GM23338 (cell line): Measurements from ENCODE around the gene CHP1. TPM values are rescaled to one million over a fixed set of nuclear protein-coding genes. Genes with fewer than 3 reads are reported as not detected.

Experiments
- ATAC-seq: fragments of 200-7000 bp; cut with Tn5 transposase; 3 replicates; pipeline ENCODE4 v1.9.1; 2020
- DNase-seq: peaks from one replicate; pipeline ENCODE4 v3.0.0-alpha.2; 2015; ENCODE audit warnings: low spot score
- H2AFZ ChIP-seq: fragments of 200-600 bp; sonication (generic); 2 replicates; pipeline ENCODE4 v1.8.0; 2016; ENCODE audit warnings: antibody characterized with exemption, mild to moderate bottlenecking, moderate library complexity
- H3F3A ChIP-seq: fragments of 200-600 bp; sonication (generic); replicated peaks from 2 replicates; pipeline ENCODE4 v1.8.0; 2017; ENCODE audit warnings: antibody characterized with exemption, mixed run types, low read depth
- H3K27ac ChIP-seq: fragments of 200-600 bp; sonication (generic); 2 replicates; pipeline ENCODE4 v1.6.1; 2016; ENCODE audit warnings: low read depth
- H3K27me3 ChIP-seq: fragments of 200-600 bp; sonication (generic); 2 replicates; pipeline ENCODE4 v1.8.0; 2016; ENCODE audit warnings: mild to moderate bottlenecking, mixed run types, moderate library complexity; ENCODE audit not compliant: insufficient read depth
- H3K36me3 ChIP-seq: fragments of 200-600 bp; sonication (generic); 2 replicates; pipeline ENCODE4 v1.8.0; 2016; ENCODE audit warnings: mild to moderate bottlenecking; ENCODE audit not compliant: insufficient read depth
- H3K4me1 ChIP-seq: fragments of 200-600 bp; sonication (generic); 2 replicates; pipeline ENCODE4 v1.8.0; 2016; ENCODE audit warnings: mild to moderate bottlenecking, moderate library complexity; ENCODE audit not compliant: insufficient read depth
- H3K4me2 ChIP-seq: fragments of 200-600 bp; sonication (generic); 2 replicates; pipeline ENCODE4 v1.7.1; 2017; ENCODE audit warnings: mixed run types
- H3K4me3 ChIP-seq: fragments of 200-600 bp; sonication (generic); 2 replicates; pipeline ENCODE4 v1.6.1; 2016; ENCODE audit warnings: mixed run types
- H3K79me2 ChIP-seq: fragments of 200-600 bp; sonication (generic); replicated peaks from 2 replicates; pipeline ENCODE4 v1.8.0; 2017; ENCODE audit warnings: mild to moderate bottlenecking; ENCODE audit not compliant: insufficient read depth
- H3K9me2 ChIP-seq: fragments of 200-600 bp; sonication (generic); 2 replicates; pipeline ENCODE4 v1.8.0; 2017; ENCODE audit not compliant: insufficient read depth
- H4K20me1 ChIP-seq: fragments of 200-600 bp; sonication (generic); replicated peaks from 2 replicates; pipeline ENCODE4 v1.8.0; 2017; ENCODE audit warnings: mild to moderate bottlenecking; ENCODE audit not compliant: insufficient read depth
- H3K27ac Mint-ChIP-seq: 2 replicates; pipeline ENCODE4 v1.8.0; 2020; ENCODE audit warnings: inconsistent platforms, mild to moderate bottlenecking, moderate library complexity, mixed read lengths
- H3K27me3 Mint-ChIP-seq: 3 replicates; pipeline ENCODE4 v1.8.0; 2022; ENCODE audit warnings: low read depth, mild to moderate bottlenecking, moderate library complexity, mixed read lengths, inconsistent platforms; ENCODE audit not compliant: insufficient read depth, poor library complexity
- H3K36me3 Mint-ChIP-seq: 3 replicates; pipeline ENCODE4 v1.8.0; 2021; ENCODE audit warnings: low read depth, mild to moderate bottlenecking, inconsistent platforms, moderate library complexity, mixed read lengths
- H3K4me1 Mint-ChIP-seq: 3 replicates; pipeline ENCODE4 v1.8.0; 2020; ENCODE audit warnings: mild to moderate bottlenecking, inconsistent platforms, mixed read lengths
- H3K4me3 Mint-ChIP-seq: 3 replicates; pipeline ENCODE4 v1.8.0; 2021; ENCODE audit warnings: moderate library complexity, mild to moderate bottlenecking, inconsistent platforms, mixed read lengths
- H3K9me3 Mint-ChIP-seq: 3 replicates; pipeline ENCODE4 v1.8.0; 2020; ENCODE audit warnings: moderate library complexity, mild to moderate bottlenecking, inconsistent platforms, mixed read lengths
- CREB1 ChIP-seq: fragments of 250-450 bp; sonication (Bioruptor Pico); IDR thresholded peaks from 2 replicates; pipeline ENCODE4 v1.5.0; 2020; ENCODE audit warnings: low read depth, mild to moderate bottlenecking, moderate library complexity
- CTCF ChIP-seq, 2 experiments: fragments of 200-600 bp in 1 of 2; sonication (generic) in 1 of 2; conservative IDR thresholded peaks; 2 replicates each; pipeline versions ENCODE4 v1.5.1 to v1.6.1; 2016 to 2017; ENCODE audit warnings: antibody characterized with exemption in 2 of 2, low read depth in 2 of 2, mild to moderate bottlenecking in 2 of 2, moderate library complexity in 1 of 2
- ETS1 ChIP-seq: IDR thresholded peaks from 2 replicates; pipeline ENCODE4 v1.6.1; 2016; ENCODE audit warnings: antibody characterized with exemption
- EZH2 ChIP-seq: fragments of 200-600 bp; sonication (generic); IDR thresholded peaks from one replicate; pipeline ENCODE4 v1.8.0; 2017; ENCODE audit warnings: antibody characterized with exemption, mild to moderate bottlenecking, low read depth; ENCODE audit not compliant: unreplicated experiment
- EZH2phosphoT487 ChIP-seq: fragments of 200-600 bp; sonication (generic); IDR thresholded peaks from one replicate; pipeline ENCODE4 v1.8.1; 2018; ENCODE audit warnings: antibody characterized with exemption; ENCODE audit not compliant: unreplicated experiment
- JUNB ChIP-seq: IDR thresholded peaks from one replicate; pipeline ENCODE4 v1.6.1; 2016; ENCODE audit warnings: antibody characterized with exemption; ENCODE audit not compliant: unreplicated experiment
- NANOG ChIP-seq: IDR thresholded peaks from 2 replicates; pipeline ENCODE4 v1.6.1; 2016; ENCODE audit warnings: antibody characterized with exemption, borderline replicate concordance
- POLR2AphosphoS5 ChIP-seq: IDR thresholded peaks from 2 replicates; pipeline ENCODE4 v1.6.1; 2016; ENCODE audit warnings: antibody characterized with exemption, low read depth
- REST ChIP-seq: IDR thresholded peaks from one replicate; pipeline ENCODE4 v1.6.1; 2018; ENCODE audit warnings: antibody characterized with exemption; ENCODE audit not compliant: unreplicated experiment
- STAT1 ChIP-seq: IDR thresholded peaks from one replicate; pipeline ENCODE4 v1.6.1; 2016; ENCODE audit warnings: antibody characterized with exemption; ENCODE audit not compliant: unreplicated experiment
- ZNF114 ChIP-seq: fragments of 250-450 bp; sonication (Bioruptor Pico); IDR thresholded peaks from 2 replicates; pipeline ENCODE4 v1.5.0; 2020; ENCODE audit warnings: mild to moderate bottlenecking, moderate library complexity
- ZNF331 ChIP-seq: fragments of 250-450 bp; sonication (Bioruptor Pico); IDR thresholded peaks from 2 replicates; pipeline ENCODE4 v1.5.0; 2020; ENCODE audit warnings: low read depth, mild to moderate bottlenecking, moderate library complexity
- ZNF462 ChIP-seq: fragments of 250-450 bp; sonication (Bioruptor Pico); IDR thresholded peaks from 2 replicates; pipeline ENCODE4 v1.5.0; 2020; ENCODE audit warnings: mild to moderate bottlenecking, moderate library complexity
- long read RNA-seq: library from polyadenylated mRNA; unstranded; transcript quantifications from one replicate; pipeline ENCODE4 v2.0.0, GENCODE V29; 2020; ENCODE audit not compliant: unreplicated experiment
- polyA plus RNA-seq: library from polyadenylated mRNA; unstranded; fragments of >200 nt; fragmentation: Nextera tagmentation; extraction: Ambion mirVana; gene quantifications from 2 replicates; pipeline ENCODE4 v1.2.1, GENCODE V29; 2016
- total RNA-seq: library from RNA; depleted of rRNA; stranded (reverse); fragments of >200 nt; shearing (Covaris generic); gene quantifications from 2 replicates; pipeline ENCODE4 v1.2.3, GENCODE V29; 2014; rRNA removed

Gene CHP1
- total RNA-seq (109 and 134 TPM in 2 replicates), polyA plus RNA-seq (59.6 and 62.3 TPM in 2 replicates)
- long read RNA-seq, partial matches to known transcripts: 1 of 19 reads
- long read RNA-seq, other reads (novel, unspliced or antisense): 17 of 19 reads

- H3K36me3 ChIP-seq: no peaks in the 10 kb centered on the region
- H3K4me3 ChIP-seq: peak within 1 kb of the TSS; percentile 96
- peak within 1 kb of the TSS; percentile 92 for H3K27ac Mint-ChIP-seq
- H3K27me3 Mint-ChIP-seq: peaks cover 13% of the 10 kb centered on the region
- H3K9me2 ChIP-seq: no peaks in the 10 kb centered on the region
- 0 out of 2 replicates have a peak, but pooled peaks cover 10% of the 10 kb centered on the region for H3K27me3 ChIP-seq
- peaks cover 25% of the 10 kb centered on the region for H3K4me1 ChIP-seq
- peak; percentile 81 to 92 for TF ChIP-seq CTCF (conservative IDR thresholded peaks at IDR 0.05; ENCODE audit: low read depth in 2 of 2)
- TF ChIP-seq REST: no peak
- no peak for TF ChIP-seq JUNB
- peak; percentile 87 for TF ChIP-seq CREB1 (CRISPR knock-in tag)
- no peak for TF ChIP-seq STAT1
- TF ChIP-seq ZNF331: no peak
- TF ChIP-seq ZNF462 (CRISPR knock-in tag): no peak
- no peak for TF ChIP-seq NANOG
- TF ChIP-seq POLR2AphosphoS5: peak; percentile 74
- no peak; the same call in 1 of the 2 replicates for TF ChIP-seq ETS1
- TF ChIP-seq ZNF114 (CRISPR knock-in tag): no peak
- no peak for TF ChIP-seq EZH2
- TF ChIP-seq EZH2phosphoT487: no peak
- H3K36me3 Mint-ChIP-seq: no peaks in the 10 kb centered on the region
- peak within 1 kb of the TSS; percentile 90 for H3K4me2 ChIP-seq
- H3K79me2 ChIP-seq: peaks cover 43% of the 10 kb centered on the region
- H3F3A ChIP-seq: 0 out of 2 replicates have a peak, but pooled peaks cover 3% of the 10 kb centered on the region
- peaks cover 16% of the 10 kb centered on the region for H3K4me1 Mint-ChIP-seq
- peak within 1 kb of the TSS; percentile 92 for H2AFZ ChIP-seq
- DNase-seq (peak; percentile 99), ATAC-seq (peak; percentile 97)
- H4K20me1 ChIP-seq: peaks cover 17% of the 10 kb centered on the region; the same call in 1 of the 2 replicates
- peaks cover 3% of the 10 kb centered on the region; the same call in 1 of the 3 replicates for H3K9me3 Mint-ChIP-seq
- H3K27ac ChIP-seq: peak within 1 kb of the TSS; percentile 72
- H3K4me3 Mint-ChIP-seq: peak within 1 kb of the TSS; percentile 87
Observed at GRCh38 chr15:41230650-41231421, at the start of gene CHP1, which contains the start of gene EXD1. CHP1 (plus strand) TSS chr15:41231268; CDS start chr15:41231383, 115 bp downstream. EXD1 (minus strand) TSS chr15:41230757; CDS start chr15:41226575, 4,182 bp downstream.
